Muscle layer of duodenum (tissue), 2 donors: ENCODE data around the gene SHLD2.
"Not testable (repeated sequence)": the region's sequence is repeated elsewhere in the genome, so short reads cannot be mapped to it uniquely, and the experiment has no call there.

Source experiments
- H3K27ac ChIP-seq: one replicate; pipeline ENCODE4 v1.7.0; 2013; ENCODE audit warnings: mild to moderate bottlenecking, low read length
- H3K27me3 ChIP-seq: one replicate; pipeline ENCODE4 v1.7.0; 2013; ENCODE audit warnings: low read depth, mild to moderate bottlenecking, control low read depth, low read length
- H3K36me3 ChIP-seq, 2 donors: one replicate each; pipeline ENCODE4 v1.7.0; 2013; ENCODE audit warnings: low read length in 2 of 2, control low read depth in 1 of 2, mild to moderate bottlenecking in 1 of 2; ENCODE audit not compliant: insufficient read depth in 2 of 2, control insufficient read depth in 1 of 2
- H3K4me1 ChIP-seq, 2 donors: one replicate each; pipeline ENCODE4 v1.7.0; 2013; ENCODE audit warnings: low read length in 2 of 2, mild to moderate bottlenecking in 2 of 2, control low read depth in 1 of 2, moderate library complexity in 1 of 2; ENCODE audit not compliant: insufficient read depth in 2 of 2, control insufficient read depth in 1 of 2
- H3K4me3 ChIP-seq, 2 donors: one replicate each; pipeline ENCODE4 v1.7.0; 2013; ENCODE audit warnings: low read length in 2 of 2, low read depth in 1 of 2, mild to moderate bottlenecking in 1 of 2
- H3K9me3 ChIP-seq, 2 donors: one replicate each; pipeline ENCODE4 v1.7.0; 2013; ENCODE audit warnings: low read length in 2 of 2, control low read depth in 1 of 2, mild to moderate bottlenecking in 1 of 2; ENCODE audit not compliant: control insufficient read depth in 1 of 2
- donor health status: healthy.

Gene SHLD2

GRCh38 chr10:87149020-87149609 is 54.1 kb downstream of the SHLD2 start:
- H3K4me3 ChIP-seq, H3K27me3 ChIP-seq, H3K36me3 ChIP-seq, H3K9me3 ChIP-seq, H3K4me1 ChIP-seq, H3K27ac ChIP-seq: not testable (repeated sequence)

DNA sequence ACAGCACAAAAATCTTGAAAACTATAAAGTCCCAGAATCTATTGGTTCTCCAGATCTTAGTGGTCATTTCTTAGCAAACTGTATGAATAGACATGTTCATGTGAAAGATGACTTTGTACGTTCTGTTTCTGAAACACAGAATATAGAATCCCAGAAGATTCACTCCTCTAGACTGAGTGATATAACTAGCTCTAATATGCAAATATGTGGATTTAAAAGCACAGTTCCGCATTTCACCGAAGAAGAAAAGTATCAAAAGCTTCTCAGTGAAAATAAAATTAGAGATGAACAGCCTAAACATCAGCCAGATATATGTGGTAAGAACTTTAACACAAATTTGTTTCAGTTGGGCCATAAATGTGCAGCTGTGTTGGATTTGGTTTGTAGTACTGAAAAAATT is 56.5 kb downstream of the SHLD2 start:
- H3K27ac ChIP-seq, H3K27me3 ChIP-seq, H3K4me1 ChIP-seq, H3K4me3 ChIP-seq, H3K36me3 ChIP-seq, H3K9me3 ChIP-seq: not testable (repeated sequence)

DNA sequence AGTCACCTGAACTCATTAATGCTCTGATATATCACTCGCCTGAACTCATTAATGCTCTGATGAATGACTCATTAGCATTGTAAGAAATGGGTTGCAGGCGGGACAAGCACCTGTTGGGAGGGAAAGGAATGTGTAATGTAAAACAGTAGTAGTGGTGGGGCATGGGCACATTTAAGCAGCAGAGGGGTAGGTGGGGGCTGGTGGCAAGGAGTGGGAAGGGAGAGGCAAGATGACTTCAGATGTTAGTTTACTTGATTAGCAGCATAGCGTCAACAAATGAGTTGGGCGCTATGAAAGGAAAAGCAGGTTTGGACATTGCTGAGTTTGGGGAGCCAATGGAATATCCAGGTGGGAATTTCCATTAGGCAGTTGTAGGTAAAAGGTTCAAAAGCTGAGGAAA is 61.8 kb downstream of the SHLD2 start:
- H3K36me3 ChIP-seq, H3K4me3 ChIP-seq, H3K27ac ChIP-seq, H3K9me3 ChIP-seq, H3K4me1 ChIP-seq, H3K27me3 ChIP-seq: not testable (repeated sequence)

- not testable (repeated sequence) for H3K4me3 ChIP-seq, H3K9me3 ChIP-seq, H3K27me3 ChIP-seq, H3K4me1 ChIP-seq, H3K36me3 ChIP-seq, H3K27ac ChIP-seq
These were observed 62.8 kb downstream of the SHLD2 start for GRCh38 chr10:87157821-87158220.

DNA sequence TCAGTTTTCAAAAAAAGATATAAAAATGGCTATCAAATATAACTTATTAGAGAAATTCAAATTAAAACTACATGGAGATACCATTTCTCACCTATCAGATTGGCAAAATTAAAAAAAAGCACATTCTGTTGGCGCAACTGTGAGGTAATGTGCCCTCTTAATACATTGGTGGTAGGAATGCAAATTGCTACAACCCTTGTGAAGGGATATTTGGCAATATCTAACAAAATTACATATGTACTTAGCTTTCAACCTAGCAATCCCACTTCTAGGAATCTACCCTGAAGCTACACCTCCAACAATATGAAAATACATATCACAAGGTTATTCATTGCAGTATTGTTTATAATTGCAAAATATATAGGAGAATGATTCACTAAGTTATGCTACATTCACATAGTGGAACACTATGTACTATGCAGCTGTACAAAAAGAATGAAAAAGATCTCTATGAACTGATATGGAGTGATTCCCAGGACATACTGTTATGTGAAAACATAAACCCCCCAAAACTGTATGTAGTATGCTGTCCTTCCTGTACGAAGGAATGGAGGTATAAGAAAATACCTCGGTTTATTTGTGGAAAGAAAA is 67.8 kb downstream of the SHLD2 start:
- not testable (repeated sequence) for H3K4me1 ChIP-seq, H3K27ac ChIP-seq, H3K36me3 ChIP-seq, H3K4me3 ChIP-seq, H3K9me3 ChIP-seq, H3K27me3 ChIP-seq

- H3K9me3 ChIP-seq, H3K27me3 ChIP-seq, H3K27ac ChIP-seq, H3K4me3 ChIP-seq, H3K36me3 ChIP-seq, H3K4me1 ChIP-seq: not testable (repeated sequence)
These were observed 68.4 kb downstream of the SHLD2 start for GRCh38 chr10:87163414-87163813.

DNA sequence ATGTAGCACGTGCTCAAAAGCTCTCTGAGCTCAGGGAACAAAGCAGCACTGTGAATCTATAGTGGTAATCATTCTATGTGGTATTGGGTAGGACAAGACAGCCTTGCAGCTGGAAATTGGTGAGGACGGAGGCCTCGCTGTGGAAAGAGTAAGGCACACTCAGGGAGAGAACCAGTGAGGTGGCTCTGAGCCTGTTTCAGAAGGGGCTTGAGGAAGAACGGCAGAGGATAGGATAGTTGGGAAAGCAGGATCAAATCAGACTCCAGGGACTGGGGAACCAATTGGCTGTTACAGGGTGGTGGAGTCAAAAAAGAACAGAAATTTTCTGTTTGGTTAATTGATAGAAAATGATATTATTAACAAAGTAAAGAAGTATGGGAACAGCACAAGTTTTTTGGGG is 74.9 kb downstream of the SHLD2 start:
- not testable (repeated sequence) for H3K36me3 ChIP-seq, H3K4me1 ChIP-seq, H3K27ac ChIP-seq, H3K9me3 ChIP-seq, H3K27me3 ChIP-seq, H3K4me3 ChIP-seq

DNA sequence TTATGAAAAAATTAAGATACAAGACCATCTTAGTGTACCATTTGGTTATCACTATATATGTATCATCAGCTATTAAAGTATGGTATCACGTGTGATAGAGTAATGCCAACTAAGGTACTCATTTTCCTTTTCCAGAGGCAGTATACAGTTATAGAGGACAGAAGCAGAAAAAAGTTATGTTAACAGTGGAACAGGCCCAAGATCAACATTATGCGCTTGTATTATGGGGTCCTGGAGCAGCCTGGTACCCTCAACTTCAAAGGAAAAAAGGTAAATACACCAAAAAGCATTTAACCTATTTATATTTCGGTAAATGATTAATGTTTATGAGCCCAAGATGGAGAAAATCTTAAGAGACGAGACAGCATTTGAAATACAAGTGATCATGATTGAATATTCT is 75.7 kb downstream of the SHLD2 start:
- not testable (repeated sequence) for H3K36me3 ChIP-seq, H3K9me3 ChIP-seq, H3K27me3 ChIP-seq, H3K27ac ChIP-seq, H3K4me1 ChIP-seq, H3K4me3 ChIP-seq

DNA sequence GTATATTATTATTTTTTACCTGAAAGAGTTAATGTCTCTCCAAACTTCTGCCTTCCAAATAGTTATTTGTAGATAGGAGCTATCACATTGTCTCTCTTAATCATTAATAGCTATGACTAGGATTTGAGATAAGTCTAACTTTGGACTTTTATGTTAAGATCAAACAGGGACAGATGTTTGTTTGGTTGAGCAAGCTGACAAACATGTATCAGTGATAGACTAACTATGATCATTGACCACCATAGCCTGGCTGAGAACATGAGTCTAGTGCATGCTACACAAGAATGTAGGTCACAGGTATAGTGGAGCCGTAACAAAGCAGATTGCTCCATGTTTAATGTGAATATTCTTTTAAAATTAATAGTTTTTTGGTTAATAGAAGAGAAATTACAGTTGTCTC is 76.7 kb downstream of the SHLD2 start:
- H3K4me3 ChIP-seq, H3K9me3 ChIP-seq, H3K4me1 ChIP-seq, H3K27me3 ChIP-seq, H3K36me3 ChIP-seq, H3K27ac ChIP-seq: not testable (repeated sequence)

DNA sequence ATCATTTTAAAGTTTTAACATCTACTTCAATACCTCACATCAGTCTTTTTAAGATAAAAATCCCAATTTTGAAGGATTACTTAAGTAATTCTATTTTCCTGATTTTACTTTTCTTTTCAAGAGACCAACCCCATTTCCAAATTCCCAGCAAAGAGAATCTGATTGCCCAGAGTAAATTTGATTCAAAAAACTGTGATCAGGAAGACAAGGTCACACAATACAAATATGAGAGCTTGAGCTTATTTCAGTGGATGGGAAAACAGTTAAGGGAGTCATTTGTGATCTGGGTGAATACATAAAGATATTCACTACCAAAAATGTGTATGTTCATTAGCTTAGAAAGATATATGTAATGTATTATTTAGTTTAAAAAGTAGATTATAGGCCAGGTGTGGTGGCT is 77.2 kb downstream of the SHLD2 start:
- H3K4me1 ChIP-seq, H3K36me3 ChIP-seq, H3K27ac ChIP-seq, H3K27me3 ChIP-seq, H3K9me3 ChIP-seq, H3K4me3 ChIP-seq: not testable (repeated sequence)

DNA sequence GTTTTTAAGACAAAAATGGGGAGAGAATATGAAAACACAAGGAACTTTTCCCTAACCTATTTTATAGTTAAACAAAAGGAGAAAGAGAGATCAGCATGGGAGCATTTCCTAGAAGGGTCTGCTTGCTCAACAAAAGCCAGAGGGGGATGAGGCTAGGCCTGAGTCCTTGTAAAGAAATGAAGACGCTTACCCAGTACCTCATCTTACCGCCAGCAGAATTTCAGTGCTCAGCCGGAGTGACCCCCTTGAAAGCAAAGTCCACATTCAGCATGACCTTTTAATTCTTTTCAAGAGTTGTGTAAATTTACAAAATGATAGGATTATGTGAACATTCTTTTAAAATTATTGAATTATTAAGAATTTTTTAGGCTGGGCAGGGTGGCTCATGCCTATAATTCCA is 82.6 kb downstream of the SHLD2 start:
- H3K27ac ChIP-seq, H3K4me1 ChIP-seq, H3K9me3 ChIP-seq, H3K4me3 ChIP-seq, H3K27me3 ChIP-seq, H3K36me3 ChIP-seq: not testable (repeated sequence)

- H3K27me3 ChIP-seq, H3K27ac ChIP-seq, H3K4me1 ChIP-seq, H3K9me3 ChIP-seq, H3K4me3 ChIP-seq: not testable (repeated sequence)
- peaks cover 0 to 10% of the 10 kb centered on the region in 2 donors for H3K36me3 ChIP-seq
These were observed 89.4 kb downstream of the SHLD2 start for GRCh38 chr10:87184421-87184820.
